ENCODE data around the gene CHAF1B.

The CHAF1B gene

GRCh38 chr21:36463991-36464390 lies 78.8 kb downstream of the CHAF1B start:
- peak; percentile 12 for DNase-seq

- DNase-seq = no peak
Observed at GRCh38 chr21:36464590-36464989, 79.4 kb downstream of the CHAF1B start.

GRCh38 chr21:36465478-36465877 lies 80.3 kb downstream of the CHAF1B start:
- DNase-seq = no peak

- no peak for DNase-seq
Observed at GRCh38 chr21:36466061-36466511, 80.9 kb downstream of the CHAF1B start.

All from activated effector memory CD4-positive, alpha-beta T cell treated with anti-CD3 and anti-CD28 coated beads, Interleukin-2, amount 50 U/mL, for 16 hours (primary cell).